Measurements from ENCODE around the gene STAG2.

STAG2 gene

GRCh38 chrX:123967497-123967896 is 6.0 kb downstream of the STAG2 start:
- no peak overlapping the region for H3K27ac ChIP-seq (ENCODE audit: extremely low read depth, low read depth, low read length)
- H3K4me3 ChIP-seq (ENCODE audit: low read depth, low read length), result no peak overlapping the region
- ChIA-PET POLR2A (no interaction called here), CTCF (interaction anchor here (0.6 to 1.7 kb wide), 2 partner anchors 9 to 1191 kb away, joined by 4 to 9 read pairs; no protein-coding TSS in a partner anchor)
- no peak for TF ChIP-seq AEBP2 (tag by site-specific recombination; IDR thresholded peaks at IDR 0.05; ENCODE audit: borderline replicate concordance)
- no peak for TF ChIP-seq ZNF354C (tag by site-specific recombination; IDR thresholded peaks at IDR 0.05; ENCODE audit: borderline replicate concordance, low read depth)
- TF ChIP-seq KLF7 (tag by site-specific recombination; IDR thresholded peaks at IDR 0.05; ENCODE audit: borderline replicate concordance), result no peak
- no peak for TF ChIP-seq YY1 (tag by site-specific recombination; IDR thresholded peaks at IDR 0.05)
- TF ChIP-seq ZNF610 (tag by site-specific recombination; IDR thresholded peaks at IDR 0.05; ENCODE audit: borderline replicate concordance), result no peak
- TF ChIP-seq SCRT2 (tag by site-specific recombination; IDR thresholded peaks at IDR 0.05), result peak; percentile 70
- no peak for TF ChIP-seq MZF1 (tag by site-specific recombination; IDR thresholded peaks at IDR 0.05; ENCODE audit: borderline replicate concordance)
- no peak for TF ChIP-seq ZBTB10 (tag by site-specific recombination; IDR thresholded peaks at IDR 0.05)
- no peak for TF ChIP-seq ZNF645 (tag by site-specific recombination; IDR thresholded peaks at IDR 0.05)
- TF ChIP-seq YY2 (tag by site-specific recombination; IDR thresholded peaks at IDR 0.05), result no peak
- TF ChIP-seq SCRT1 (tag by site-specific recombination; IDR thresholded peaks at IDR 0.05; ENCODE audit: borderline replicate concordance), result peak; percentile 64
- H3K36me3 ChIP-seq (ENCODE audit: control insufficient read depth in 2 of 2, insufficient read depth in 1 of 2, low read length in 2 of 2), result no peaks in the 10 kb centered on the region; a peak in 1 of 3 replicates
- no peaks in the 10 kb centered on the region; the same call in 1 of the 2 replicates for H3K4me1 ChIP-seq (ENCODE audit: control insufficient read depth, insufficient read depth, low read length)
- H3K9me3 ChIP-seq (ENCODE audit: control insufficient read depth, insufficient read depth, low read depth, low read length), result no peaks in the 10 kb centered on the region

GRCh38 chrX:123968383-123969050 is 7.0 kb downstream of the STAG2 start:
- ChIA-PET CTCF (no interaction called here), POLR2A (no interaction called here)
- H3K36me3 ChIP-seq (ENCODE audit: control insufficient read depth in 2 of 2, insufficient read depth in 1 of 2, low read length in 2 of 2), result no peaks in the 10 kb centered on the region; a peak in 1 of 3 replicates
- no peaks in the 10 kb centered on the region for H3K9me3 ChIP-seq (ENCODE audit: control insufficient read depth, insufficient read depth, low read depth, low read length)
- no peak overlapping the region for H3K27ac ChIP-seq (ENCODE audit: extremely low read depth, low read depth, low read length)
- H3K4me3 ChIP-seq (ENCODE audit: low read depth, low read length), result no peak overlapping the region
- H3K4me1 ChIP-seq (ENCODE audit: control insufficient read depth, insufficient read depth, low read length), result no peaks in the 10 kb centered on the region; the same call in 1 of the 2 replicates
- no peak for TF ChIP-seq ZNF624 (tag by site-specific recombination; IDR thresholded peaks at IDR 0.05)
- no peak for TF ChIP-seq ZNF132 (tag by site-specific recombination; IDR thresholded peaks at IDR 0.05; ENCODE audit: borderline replicate concordance)
- TF ChIP-seq TRIM28 (IDR thresholded peaks at IDR 0.05; ENCODE audit: borderline replicate concordance, low read length), result no peak
- TF ChIP-seq ZNF133 (tag by site-specific recombination; IDR thresholded peaks at IDR 0.05), result no peak
- no peak for TF ChIP-seq MEIS1 (CRISPR knock-in tag; IDR thresholded peaks at IDR 0.05; ENCODE audit: borderline replicate concordance)
- no peak for TF ChIP-seq PBX3 (CRISPR knock-in tag; IDR thresholded peaks at IDR 0.05)
- no peak for TF ChIP-seq ZNF239 (tag by site-specific recombination; IDR thresholded peaks at IDR 0.05)
- no peak for TF ChIP-seq KLF16 (tag by site-specific recombination; IDR thresholded peaks at IDR 0.05)
- TF ChIP-seq PRDM6 (tag by site-specific recombination; IDR thresholded peaks at IDR 0.05), result peak; percentile 79
- TF ChIP-seq ZNF121 (tag by site-specific recombination; IDR thresholded peaks at IDR 0.05), result peak; percentile 91
- no peak for TF ChIP-seq BCL6B (tag by site-specific recombination; IDR thresholded peaks at IDR 0.05)
- no peak for TF ChIP-seq ZNF785 (tag by site-specific recombination; IDR thresholded peaks at IDR 0.05)
- TF ChIP-seq ZNF623 (tag by site-specific recombination; IDR thresholded peaks at IDR 0.05), result no peak

All from HEK293 (cell line).